PC-9 (cell line): Measurements from ENCODE around the gene SSR1.

Experiments used
- CTCF ChIP-seq: fragments of 200-600 bp; sonication (generic); conservative IDR thresholded peaks from 2 replicates; pipeline ENCODE4 v1.6.1; 2017; ENCODE audit warnings: mixed run types, antibody characterized with exemption, mild to moderate bottlenecking, moderate library complexity
- EZH2 ChIP-seq: fragments of 200-600 bp; sonication (generic); IDR thresholded peaks from 2 replicates; pipeline ENCODE4 v1.8.0; 2017; ENCODE audit warnings: antibody characterized with exemption, low read depth

GRCh38 chr6:7309050-7309449, 3.9 kb downstream of the SSR1 start:
- TF ChIP-seq CTCF, result no peak
- no peak for TF ChIP-seq EZH2
